Measurements from ENCODE around the gene NOL11.
A peak's percentile ranks its signal among the peaks of the same experiment; 100 is the strongest.
"Not testable (repeated sequence)": the region's sequence is repeated elsewhere in the genome, so short reads cannot be mapped to it uniquely, and the experiment has no call there.

The NOL11 gene

GRCh38 chr17:67750067-67750466, 32.3 kb downstream of the NOL11 start:
- DNase-seq (ENCODE audit: low read depth, low spot score): no peak
- no peak overlapping the region for H3K4me3 ChIP-seq (ENCODE audit: low read depth, low read length)
- in situ Hi-C loops (cut with HindIII; ENCODE audit: low sequenced_read_pairs): no loop called here
- no peak for TF ChIP-seq CTCF (IDR thresholded peaks at IDR 0.05; ENCODE audit: low read depth, low read length)

GRCh38 chr17:67751101-67752074, 33.7 kb downstream of the NOL11 start:
- H3K4me3 ChIP-seq (ENCODE audit: low read depth, low read length): no peak overlapping the region
- in situ Hi-C loops (cut with HindIII; ENCODE audit: low sequenced_read_pairs): no loop called here
- no peak for TF ChIP-seq CTCF (IDR thresholded peaks at IDR 0.05; ENCODE audit: low read depth, low read length)
- no peak for DNase-seq (ENCODE audit: low read depth, low spot score)

- H3K4me3 ChIP-seq (ENCODE audit: low read depth, low read length); DNase-seq (ENCODE audit: low read depth, low spot score); in situ Hi-C loops (cut with HindIII; ENCODE audit: low sequenced_read_pairs): not testable (repeated sequence)
Observed at GRCh38 chr17:67752160-67752559, 34.4 kb downstream of the NOL11 start.

GRCh38 chr17:67753026-67753425, 35.3 kb downstream of the NOL11 start:
- no peak overlapping the region for H3K4me3 ChIP-seq (ENCODE audit: low read depth, low read length)
- no peak for TF ChIP-seq CTCF (IDR thresholded peaks at IDR 0.05; ENCODE audit: low read depth, low read length)
- in situ Hi-C loops (cut with HindIII; ENCODE audit: low sequenced_read_pairs): no loop called here
- no peak for DNase-seq (ENCODE audit: low read depth, low spot score)

- no peak for DNase-seq (ENCODE audit: low read depth, low spot score)
- H3K4me3 ChIP-seq (ENCODE audit: low read depth, low read length): no peak overlapping the region
- in situ Hi-C loops (cut with HindIII; ENCODE audit: low sequenced_read_pairs): no loop called here
- no peak for TF ChIP-seq CTCF (IDR thresholded peaks at IDR 0.05; ENCODE audit: low read depth, low read length)
Observed at GRCh38 chr17:67754001-67754400, 36.3 kb downstream of the NOL11 start.

- DNase-seq (ENCODE audit: low read depth, low spot score); in situ Hi-C loops (cut with HindIII; ENCODE audit: low sequenced_read_pairs); H3K4me3 ChIP-seq (ENCODE audit: low read depth, low read length): not testable (repeated sequence)
Observed at GRCh38 chr17:67754686-67755085, 37.0 kb downstream of the NOL11 start.

- DNase-seq (ENCODE audit: low read depth, low spot score); in situ Hi-C loops (cut with HindIII; ENCODE audit: low sequenced_read_pairs); H3K4me3 ChIP-seq (ENCODE audit: low read depth, low read length): not testable (repeated sequence)
Observed at GRCh38 chr17:67756766-67757165, 39.0 kb downstream of the NOL11 start.

- in situ Hi-C loops (cut with HindIII; ENCODE audit: low sequenced_read_pairs): no loop called here
- no peak for TF ChIP-seq CTCF (IDR thresholded peaks at IDR 0.05; ENCODE audit: low read depth, low read length)
- H3K4me3 ChIP-seq (ENCODE audit: low read depth, low read length): no peak overlapping the region
- DNase-seq (ENCODE audit: low read depth, low spot score): peak; percentile 13
Observed at GRCh38 chr17:67759355-67760171, 41.8 kb downstream of the NOL11 start.

Measured in astrocyte of the spinal cord (primary cell).